K562 (cell line): ENCODE data around the gene ARHGEF1. TPM values are rescaled to one million over a fixed set of nuclear protein-coding genes. Genes with fewer than 3 reads are reported as not detected.

Experiments used
- ATAC-seq: fragments of 200-7000 bp; cut with Tn5 transposase; 3 replicates; pipeline ENCODE4 v1.9.1; 2020; ENCODE audit warnings: moderate library complexity
- BruUV-seq: library from RNA; stranded (reverse); fragments of 400-500 nt; replicated peaks from 2 replicates; lab custom pipeline; 2021; lab: Mats Ljungman, UMichigan
- CTCF ChIA-PET: fragments of 300-600 bp; formaldehyde crosslinking; extraction: SDS; loops from one replicate; lab custom pipeline; 2021; ENCODE audit warnings: low intra/inter-chr PET ratio; lab: Yijun Ruan, JAX
- POLR2A ChIA-PET: fragments of 300-600, 350-650 bp; sonication (Branson Sonifier 250); formaldehyde crosslinking; extraction: SDS; loops from one replicate; lab custom pipeline; 2021; ENCODE audit warnings: antibody characterized with exemption, inconsistent platforms; lab: Yijun Ruan, JAX
- DNase-seq, 4 experiments: peaks; one replicate each; pipeline versions ENCODE4 v3.0.0 to v3.0.0-alpha.2; 2011 to 2018; ENCODE audit warnings: low spot score in 3 of 4, mixed read lengths in 3 of 4; ENCODE audit errors: extremely low read depth in 1 of 4
- FAIRE-seq: peaks from 2 replicates; lab custom pipeline; 2011; peaks lifted over from hg19 to GRCh38; lab: Jason Lieb, UNC
- H2AFZ ChIP-seq: 2 replicates; pipeline ENCODE4 v1.6.0; 2011; ENCODE audit warnings: low read depth, low read length, control low read depth, inconsistent platforms
- H3K27ac ChIP-seq: fragments of 200-600 bp; 3 replicates; pipeline ENCODE4 v1.8.0; 2011; ENCODE audit warnings: low read depth, mild to moderate bottlenecking, control low read depth, inconsistent platforms, low read length, moderate library complexity, mixed read lengths; ENCODE audit errors: extremely low read depth
- H3K27me3 ChIP-seq, 2 experiments: fragments of 300-600 bp in 1 of 2; 2 replicates in 1 of 2; 3 replicates in 1 of 2; pipeline versions ENCODE4 v1.6.0 to v1.8.0; 2011; ENCODE audit warnings: inconsistent platforms in 2 of 2, low read length in 2 of 2, mild to moderate bottlenecking in 1 of 2, mixed read lengths in 1 of 2, moderate library complexity in 1 of 2; ENCODE audit not compliant: control insufficient read depth in 2 of 2, insufficient read depth in 2 of 2
- H3K36me3 ChIP-seq: fragments of 300-600 bp; 3 replicates; pipeline ENCODE4 v1.8.0; 2011; ENCODE audit warnings: mild to moderate bottlenecking, low read length, inconsistent platforms; ENCODE audit not compliant: control insufficient read depth, insufficient read depth
- H3K4me1 ChIP-seq, 2 experiments: fragments of 200-600 bp in 1 of 2; replicated peaks in 1 of 2; 2 replicates in 1 of 2; 3 replicates in 1 of 2; pipeline versions ENCODE4 v1.5.1 to v1.8.0; 2011; ENCODE audit warnings: inconsistent platforms in 2 of 2, low read length in 2 of 2, mild to moderate bottlenecking in 1 of 2, mixed read lengths in 1 of 2, moderate library complexity in 1 of 2; ENCODE audit not compliant: control insufficient read depth in 2 of 2, insufficient read depth in 2 of 2
- H3K4me2 ChIP-seq: 2 replicates; pipeline ENCODE4 v1.6.1; 2011; ENCODE audit warnings: low read length, control low read depth, inconsistent platforms, mixed read lengths; ENCODE audit not compliant: insufficient read depth
- H3K4me3 ChIP-seq: fragments of 200-600 bp; sonication (generic), shearing (Covaris generic); 2 replicates; pipeline ENCODE4 v1.5.1; 2016; ENCODE audit warnings: control low read depth, inconsistent platforms
- H3K79me2 ChIP-seq: fragments of 200-600 bp; 3 replicates; pipeline ENCODE4 v1.8.0; 2011; ENCODE audit warnings: low read length, inconsistent platforms; ENCODE audit not compliant: control insufficient read depth, insufficient read depth
- H3K9ac ChIP-seq, 2 experiments: 2 replicates each; pipeline versions ENCODE4 v1.6.0 to v1.6.1; 2011; ENCODE audit warnings: low read depth in 2 of 2, low read length in 2 of 2, control low read depth in 1 of 2, inconsistent platforms in 1 of 2, mild to moderate bottlenecking in 1 of 2, mixed read lengths in 1 of 2; ENCODE audit not compliant: insufficient read depth in 1 of 2
- H3K9me1 ChIP-seq: one replicate; pipeline ENCODE4 v1.6.0; 2011; ENCODE audit warnings: inconsistent platforms, mild to moderate bottlenecking, low read length, moderate library complexity; ENCODE audit not compliant: control insufficient read depth, insufficient read depth
- H3K9me3 ChIP-seq: replicated peaks from 2 replicates; pipeline ENCODE4 v1.5.1; 2011; ENCODE audit warnings: low read depth, low read length, inconsistent platforms; ENCODE audit not compliant: control insufficient read depth, insufficient read depth
- H4K20me1 ChIP-seq: replicated peaks from 2 replicates; pipeline ENCODE4 v1.6.1; 2011; ENCODE audit warnings: low read length, inconsistent platforms, mixed read lengths; ENCODE audit not compliant: control insufficient read depth, insufficient read depth
- CUX1 ChIP-seq: fragments of 200-800 bp; sonication (Bioruptor generic); IDR thresholded peaks from 2 replicates; pipeline ENCODE4 v1.6.1; 2016; ENCODE audit warnings: missing genetic modification characterization, missing compliant biosample characterization
- DDX20 ChIP-seq: fragments of 450-650 bp; IDR thresholded peaks from 2 replicates; pipeline ENCODE4 v1.6.1; 2016; ENCODE audit warnings: missing genetic modification characterization, low read depth, mild to moderate bottlenecking, missing compliant biosample characterization, moderate library complexity
- HNRNPK ChIP-seq: fragments of 200-400 bp; formaldehyde crosslinking; IDR thresholded peaks from one replicate; pipeline ENCODE4 v1.6.1; 2018; ENCODE audit warnings: mild to moderate bottlenecking, low read depth, low read length; ENCODE audit not compliant: poor library complexity, severe bottlenecking
- MITF ChIP-seq: IDR thresholded peaks from 2 replicates; pipeline ENCODE4 v1.6.1; 2014; ENCODE audit warnings: antibody characterized with exemption
- MLLT1 ChIP-seq, 2 experiments: fragments of 450-650 bp; IDR thresholded peaks; 2 replicates each; pipeline ENCODE4 v1.6.1; 2016
- NFYB ChIP-seq: IDR thresholded peaks from 2 replicates; pipeline ENCODE4 v1.6.1; 2011; ENCODE audit warnings: mild to moderate bottlenecking, moderate library complexity; ENCODE audit not compliant: insufficient read length; ENCODE audit errors: extremely low read depth
- PTRF ChIP-seq: fragments of 450-650 bp; IDR thresholded peaks from 2 replicates; pipeline ENCODE4 v1.6.1; 2016; ENCODE audit warnings: mild to moderate bottlenecking, missing genetic modification characterization, missing compliant biosample characterization
- SPI1 ChIP-seq: IDR thresholded peaks from 2 replicates; pipeline ENCODE4 v1.6.1; 2011; ENCODE audit warnings: low read depth, low read length, control low read depth, borderline replicate concordance
- TFAM ChIP-seq: fragments of 250-450 bp; sonication (Bioruptor Pico); conservative IDR thresholded peaks from 2 replicates; pipeline ENCODE4 v1.5.0; 2021; ENCODE audit warnings: mild to moderate bottlenecking, moderate library complexity
- ZNF398 ChIP-seq: fragments of 250-450 bp; sonication (Bioruptor Pico); IDR thresholded peaks from 2 replicates; pipeline ENCODE4 v1.8.0; 2021; ENCODE audit warnings: moderate library complexity, mild to moderate bottlenecking, inconsistent platforms
- WGBS: fragments of 100-300 bp; shearing (Covaris generic); methylation state at CpG from one replicate; pipeline ENCODE4 v1.1.6; 2016; ENCODE audit warnings: low coverage, mixed read lengths; ENCODE audit not compliant: insufficient coverage; ENCODE audit errors: missing lambda C conversion rate; 5-methylcytosine and 5-hydroxymethylcytosine counted together
- in situ Hi-C: fragments of 300-500 bp; cut with MboI; formaldehyde crosslinking; loops from 4 replicates; pipeline ENCODE4 v1.15.0; 2018; ENCODE audit warnings: inconsistent platforms, mixed read lengths
- intact Hi-C: fragments of 100-400 bp; cut with micrococcal nuclease; formaldehyde crosslinking; loops from 2 replicates; pipeline ENCODE4 v1.14.2; 2022
- polyA plus RNA-seq, 8 experiments: library from polyadenylated mRNA; depleted of rRNA in 4 of 8; stranded (reverse) in 5 of 8; unstranded in 3 of 8; fragments of >200 nt; fragmentation: Nextera tagmentation in 2 of 8; fragmentation: Illumina TruSeq in 1 of 8; extraction: Ambion mirVana in 2 of 8; extraction: Trizol in 1 of 8; gene quantifications; 2 replicates each; pipeline versions ENCODE4 v1.2.1 to v1.2.3, GENCODE V29; 2011 to 2014; ENCODE audit warnings: inconsistent platforms in 1 of 8, missing spikeins in 1 of 8
- total RNA-seq, 7 experiments: library from RNA; depleted of rRNA in 6 of 7; stranded (reverse); fragments of >200 nt in 6 of 7; fragmentation: Illumina TruSeq in 2 of 7; extraction: Trizol in 2 of 7; gene quantifications; 2 replicates each; pipeline versions ENCODE4 v1.2.1 to v1.2.3, GENCODE V29; 2011 to 2021; ENCODE audit warnings: low replicate concordance in 1 of 7

ARHGEF1 gene
- total and polyA plus RNA-seq, 9 of the 15 experiments (the other 6 are each of a cell fraction or from before 2014, with no cell fraction given): 1.9 to 149 (median 29.8) TPM

- POLR2A ChIA-PET: interaction anchor here (0.5 to 1.5 kb wide), 6 partner anchors 9 to 201 kb away, joined by 3 to 8 read pairs (median 3); partner anchors contain the start of gene RPS19
- H3K9ac ChIP-seq: 0 out of 4 replicates have a peak overlapping the region, but pooled peaks of 1 of the 2 experiments have one; percentile 8
- BruUV-seq: no TSS peak
- TF ChIP-seq HNRNPK: no peak
- no peak for TF ChIP-seq MITF
- no peak for TF ChIP-seq DDX20 (tag)
- no peak for TF ChIP-seq MLLT1 (IDR thresholded peaks at IDR 0.05)
- TF ChIP-seq CUX1 (CRISPR knock-in tag): no peak
- TF ChIP-seq PTRF (tag): no peak
- TF ChIP-seq ZNF398: no peak
- TF ChIP-seq SPI1: no peak
- TF ChIP-seq NFYB: no peak
- no peak for TF ChIP-seq TFAM
Measured at GRCh38 chr19:41850381-41850780, 32.6 kb upstream of the ARHGEF1 start.

More at GRCh38 chr19:41850381-41850780, 32.6 kb upstream of the ARHGEF1 start:
- no peaks in the 10 kb centered on the region for H4K20me1 ChIP-seq
- WGBS: 0% methylated on average over 5 of the region's 5 CpGs
- no peaks in the 10 kb centered on the region for H3K9me1 ChIP-seq
- H3K4me1 ChIP-seq: peaks cover 0 to 5% of the 10 kb centered on the region in 2 experiments; a peak in 2 of 5 replicates
- FAIRE-seq (no peak), DNase-seq (no peak), ATAC-seq (no peak)
- no peak overlapping the region for H3K4me2 ChIP-seq
- no peaks in the 10 kb centered on the region for H3K36me3 ChIP-seq
- in situ Hi-C loops (no loop called here), intact Hi-C loops (no loop called here)
- no peak overlapping the region for H2AFZ ChIP-seq
- CTCF ChIA-PET: no interaction called here
- no peaks in the 10 kb centered on the region for H3K79me2 ChIP-seq
- H3K27ac ChIP-seq: no peak overlapping the region
- H3K9me3 ChIP-seq: no peaks in the 10 kb centered on the region
- H3K4me3 ChIP-seq: no peak overlapping the region
- peaks cover 14 to 22% of the 10 kb centered on the region in 2 experiments; a peak in 4 of 5 replicates for H3K27me3 ChIP-seq
